IMR-90 (cell line): Measurements from ENCODE around the gene NDC80. TPM values are rescaled to one million over a fixed set of nuclear protein-coding genes. Genes with fewer than 3 reads are reported as not detected.

Experiments used
- ATAC-seq: fragments of 200-7000 bp; cut with Tn5 transposase; 2 replicates; pipeline ENCODE4 v1.9.1; 2020; ENCODE audit warnings: low read depth, mild to moderate bottlenecking, moderate library complexity
- BruUV-seq: library from RNA; stranded (reverse); fragments of 400-500 nt; replicated peaks from 2 replicates; lab custom pipeline; 2021; lab: Mats Ljungman, UMichigan
- CTCF ChIA-PET: fragments of 300-600 bp; formaldehyde crosslinking; extraction: SDS; loops from one replicate; lab custom pipeline; 2021; ENCODE audit warnings: antibody characterized with exemption; lab: Yijun Ruan, JAX
- POLR2A ChIA-PET: fragments of 300-600 bp; sonication (Branson Sonifier 250); formaldehyde crosslinking; loops from one replicate; lab custom pipeline; 2022; ENCODE audit warnings: antibody characterized with exemption; ENCODE audit not compliant: unreplicated experiment; lab: Charles Lee
- DNase-seq: peaks from one replicate; pipeline ENCODE4 v3.0.0; 2013
- H2AFZ ChIP-seq: replicated peaks from 2 replicates; pipeline ENCODE3; 2013; ENCODE audit warnings: low read length, mild to moderate bottlenecking; ENCODE audit not compliant: poor library complexity
- H2AK5ac ChIP-seq: 2 replicates; pipeline ENCODE4 v1.6.1; 2013; ENCODE audit warnings: low read depth, low read length, inconsistent platforms
- H2AK9ac ChIP-seq: replicated peaks from 2 replicates; pipeline ENCODE3; 2013; ENCODE audit warnings: mild to moderate bottlenecking, low read depth, low read length, moderate library complexity; ENCODE audit not compliant: poor library complexity
- H2BK120ac ChIP-seq: 2 replicates; pipeline ENCODE4 v1.6.1; 2013; ENCODE audit warnings: low read depth, low read length, inconsistent platforms
- H2BK15ac ChIP-seq: 3 replicates; pipeline ENCODE4 v1.6.1; 2013; ENCODE audit warnings: low read depth, low read length, inconsistent platforms
- H2BK20ac ChIP-seq: 2 replicates; pipeline ENCODE4 v1.6.1; 2013; ENCODE audit warnings: low read depth, mild to moderate bottlenecking, inconsistent platforms, low read length, moderate library complexity
- H2BK5ac ChIP-seq: 2 replicates; pipeline ENCODE4 v1.6.1; 2013; ENCODE audit warnings: mild to moderate bottlenecking, low read depth, low read length, inconsistent platforms; ENCODE audit not compliant: poor library complexity, severe bottlenecking
- H3K14ac ChIP-seq: replicated peaks from 2 replicates; pipeline ENCODE4 v1.6.1; 2013; ENCODE audit warnings: low read depth, low read length, inconsistent platforms
- H3K18ac ChIP-seq: 2 replicates; pipeline ENCODE4 v1.6.1; 2013; ENCODE audit warnings: low read depth, low read length, control low read depth
- H3K23ac ChIP-seq: 2 replicates; pipeline ENCODE4 v1.6.1; 2013; ENCODE audit warnings: low read depth, low read length, inconsistent platforms
- H3K27ac ChIP-seq: 2 replicates; pipeline ENCODE4 v1.5.1; 2013; ENCODE audit warnings: mild to moderate bottlenecking, control low read depth, low read length; ENCODE audit not compliant: insufficient read depth
- H3K27me3 ChIP-seq: 2 replicates; pipeline ENCODE4 v1.6.1; 2013; ENCODE audit warnings: low read length; ENCODE audit not compliant: control insufficient read depth, insufficient read depth
- H3K36me3 ChIP-seq: 2 replicates; pipeline ENCODE4 v1.6.1; 2013; ENCODE audit warnings: low read length, mixed read lengths; ENCODE audit not compliant: control insufficient read depth, insufficient read depth
- H3K4ac ChIP-seq: 2 replicates; pipeline ENCODE4 v1.6.1; 2013; ENCODE audit warnings: low read depth, low read length, inconsistent platforms
- H3K4me1 ChIP-seq: 2 replicates; pipeline ENCODE4 v1.6.1; 2013; ENCODE audit warnings: low read length, mixed read lengths; ENCODE audit not compliant: control insufficient read depth, insufficient read depth
- H3K4me2 ChIP-seq: 2 replicates; pipeline ENCODE4 v1.6.1; 2013; ENCODE audit warnings: low read depth, mild to moderate bottlenecking, control low read depth, low read length, moderate library complexity
- H3K4me3 ChIP-seq: 2 replicates; pipeline ENCODE4 v1.5.1; 2013; ENCODE audit warnings: low read depth, mild to moderate bottlenecking, control low read depth, low read length, moderate library complexity; ENCODE audit not compliant: insufficient read depth
- H3K56ac ChIP-seq: 2 replicates; pipeline ENCODE4 v1.6.1; 2013; ENCODE audit warnings: low read length, inconsistent platforms; ENCODE audit not compliant: insufficient read depth; ENCODE audit errors: extremely low read depth
- H3K79me1 ChIP-seq, 2 experiments: 2 replicates each; pipeline ENCODE4 v1.6.1; 2013; ENCODE audit warnings: low read length in 2 of 2, inconsistent platforms in 1 of 2, low read depth in 1 of 2
- H3K9ac ChIP-seq: 2 replicates; pipeline ENCODE4 v1.6.1; 2013; ENCODE audit warnings: low read depth, low read length, control low read depth
- H3K9me1 ChIP-seq: 2 replicates; pipeline ENCODE4 v1.6.1; 2013; ENCODE audit warnings: low read length, inconsistent platforms; ENCODE audit not compliant: insufficient read depth
- H3K9me3 ChIP-seq: 2 replicates; pipeline ENCODE4 v1.6.1; 2013; ENCODE audit warnings: low read length; ENCODE audit not compliant: control insufficient read depth, insufficient read depth
- H4K20me1 ChIP-seq: 2 replicates; pipeline ENCODE4 v1.6.1; 2013; ENCODE audit warnings: low read length, inconsistent platforms; ENCODE audit not compliant: insufficient read depth
- H4K5ac ChIP-seq: 2 replicates; pipeline ENCODE4 v1.6.1; 2013; ENCODE audit warnings: mild to moderate bottlenecking, low read depth, low read length, control low read depth
- H4K8ac ChIP-seq, 2 experiments: 2 replicates each; pipeline ENCODE4 v1.6.1; 2013; ENCODE audit warnings: low read depth in 2 of 2, low read length in 2 of 2, control low read depth in 1 of 2, inconsistent platforms in 1 of 2
- H4K91ac ChIP-seq: 2 replicates; pipeline ENCODE4 v1.6.1; 2013; ENCODE audit warnings: low read depth, low read length, inconsistent platforms; ENCODE audit not compliant: insufficient read depth
- BHLHE40 ChIP-seq: fragments of 150-350 bp; IDR thresholded peaks from 2 replicates; pipeline ENCODE4 v1.6.1; 2016; ENCODE audit warnings: mild to moderate bottlenecking, low read depth, low read length
- CEBPB ChIP-seq: IDR thresholded peaks from 2 replicates; pipeline ENCODE4 v1.6.1; 2012; ENCODE audit warnings: low read depth, low read length, improper control_type of control experiment
- ELK1 ChIP-seq: fragments of 150-350 bp; IDR thresholded peaks from 2 replicates; pipeline ENCODE4 v1.6.1; 2016; ENCODE audit warnings: low read depth, mild to moderate bottlenecking, low read length, moderate library complexity, borderline replicate concordance
- FOS ChIP-seq: fragments of 150-350 bp; IDR thresholded peaks from 2 replicates; pipeline ENCODE4 v1.6.1; 2016; ENCODE audit warnings: low read depth, low read length
- MAFK ChIP-seq: IDR thresholded peaks from 2 replicates; pipeline ENCODE4 v1.6.1; 2012; ENCODE audit warnings: low read depth, low read length, improper control_type of control experiment
- MAZ ChIP-seq: IDR thresholded peaks from 2 replicates; pipeline ENCODE4 v1.6.1; 2012; ENCODE audit warnings: low read depth, mild to moderate bottlenecking, low read length, improper control_type of control experiment, moderate library complexity, borderline replicate concordance
- MXI1 ChIP-seq: IDR thresholded peaks from 2 replicates; pipeline ENCODE4 v1.6.1; 2012; ENCODE audit warnings: low read depth, mild to moderate bottlenecking, low read length, moderate library complexity, borderline replicate concordance
- NFE2L2 ChIP-seq: fragments of 150-350 bp; IDR thresholded peaks from 2 replicates; pipeline ENCODE4 v1.6.1; 2016; ENCODE audit warnings: low read depth, mild to moderate bottlenecking, low read length
- POLR2A ChIP-seq: IDR thresholded peaks from 2 replicates; pipeline ENCODE4 v1.6.1; 2012; ENCODE audit warnings: mild to moderate bottlenecking, low read depth, low read length
- RAD21 ChIP-seq: IDR thresholded peaks from 2 replicates; pipeline ENCODE4 v1.6.1; 2012; ENCODE audit warnings: low read length, improper control_type of control experiment
- RCOR1 ChIP-seq: IDR thresholded peaks from 2 replicates; pipeline ENCODE4 v1.6.1; 2012; ENCODE audit warnings: mild to moderate bottlenecking, low read length, improper control_type of control experiment; ENCODE audit not compliant: insufficient replicate concordance
- RFX5 ChIP-seq: IDR thresholded peaks from 2 replicates; pipeline ENCODE4 v1.8.0; 2012; ENCODE audit warnings: low read depth, mild to moderate bottlenecking, low read length, moderate library complexity
- SMC3 ChIP-seq: fragments of 150-350 bp; IDR thresholded peaks from 2 replicates; pipeline ENCODE4 v1.6.1; 2016; ENCODE audit warnings: low read depth, mild to moderate bottlenecking, antibody characterized with exemption, low read length, moderate library complexity
- WGBS, 2 experiments: methylation state at CpG; one replicate each; pipeline versions ENCODE4 v1.1.5 to v1.1.7; 2013; ENCODE audit warnings: missing lambda C conversion rate in 2 of 2; ENCODE audit not compliant: insufficient read length in 1 of 2; ENCODE audit errors: extremely low coverage in 2 of 2; 5-methylcytosine and 5-hydroxymethylcytosine counted together
- dilution Hi-C: fragments of 300-500 bp; cut with HindIII; formaldehyde crosslinking; loops from one replicate; pipeline ENCODE4 v1.14.3; 2018; ENCODE audit warnings: low sequenced_read_pairs; ENCODE audit not compliant: unreplicated experiment
- in situ Hi-C: fragments of 300-500 bp; cut with MboI; formaldehyde crosslinking; loops from 3 replicates; pipeline ENCODE4 v1.14.3; 2019; ENCODE audit warnings: low sequenced_read_pairs, inconsistent platforms, mixed read lengths
- intact Hi-C: fragments of 100-400 bp; cut with micrococcal nuclease; formaldehyde crosslinking; loops from 2 replicates; pipeline ENCODE4 v1.10.0; 2022
- polyA plus RNA-seq, 3 experiments: library from polyadenylated mRNA; depleted of rRNA; stranded (reverse); fragments of >200 nt; gene quantifications; 2 replicates each; pipeline ENCODE4 v1.2.3, GENCODE V29; 2012; ENCODE audit warnings: low replicate concordance in 1 of 3
- total RNA-seq: library from RNA; depleted of rRNA; stranded (reverse); fragments of >200 nt; gene quantifications from 2 replicates; pipeline ENCODE4 v1.2.3, GENCODE V29; 2012
- TF ChIP-seq, protein P1 (sequence below): conservative IDR thresholded peaks from 2 replicates; pipeline ENCODE4 v1.5.1; 2012; ENCODE audit warnings: mild to moderate bottlenecking, low read depth, low read length, improper control_type of control experiment
- TF ChIP-seq, protein P2 (sequence below): fragments of 150-350 bp; IDR thresholded peaks from 2 replicates; pipeline ENCODE4 v1.6.1; 2017; ENCODE audit warnings: mild to moderate bottlenecking, antibody characterized with exemption, low read length, low read depth

Gene NDC80
- total and polyA plus RNA-seq, 2 of the 4 experiments (the other 2 are of a cell fraction): 11.8 to 15.5 TPM

DNA sequence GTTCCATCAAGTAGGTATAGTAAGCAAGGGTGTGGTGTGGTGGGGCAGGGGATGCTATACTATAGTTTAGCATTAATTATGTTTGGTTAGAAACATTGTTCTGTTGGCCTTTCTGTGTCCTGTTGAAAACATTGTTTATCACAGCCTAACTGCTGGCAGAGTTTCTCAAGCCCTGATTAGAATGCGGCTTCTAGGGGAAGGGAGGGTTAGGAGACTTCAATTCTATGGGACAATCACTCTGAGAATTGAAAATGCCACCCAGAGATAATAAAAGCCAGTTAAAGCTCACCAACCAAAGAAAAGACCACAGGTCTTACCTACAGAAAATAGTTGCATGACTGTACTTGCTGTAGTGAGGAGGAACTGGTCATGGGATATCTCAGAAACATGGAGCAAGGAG lies 64.2 kb downstream of the NDC80 start:
- no peak overlapping the region for H4K91ac ChIP-seq
- no peaks in the 10 kb centered on the region for H3K27me3 ChIP-seq
- H3K4me2 ChIP-seq: no peak overlapping the region
- H2BK20ac ChIP-seq: no peak overlapping the region
- no peak overlapping the region for H2AFZ ChIP-seq
- peaks cover 3% of the 10 kb centered on the region; the same call in 1 of the 2 replicates for H3K4me1 ChIP-seq
- ATAC-seq: no peak
- ChIA-PET CTCF (interaction anchor here (0.6 kb wide), 1 partner anchor 36 kb away, joined by 3 read pairs; no protein-coding TSS in a partner anchor), POLR2A (no interaction called here)
- intact Hi-C loops: no loop called here
- H3K79me1 ChIP-seq: no peaks in the 10 kb centered on the region
- no peaks in the 10 kb centered on the region; the same call in 1 of the 2 replicates for H3K9me1 ChIP-seq
- no peak overlapping the region for H2AK9ac ChIP-seq
- no peak overlapping the region for H3K23ac ChIP-seq
- no peak overlapping the region for H2BK15ac ChIP-seq
- H3K36me3 ChIP-seq: no peaks in the 10 kb centered on the region
- H3K14ac ChIP-seq: no peak overlapping the region
- TF ChIP-seq NFE2L2: no peak
- TF ChIP-seq, protein P1, sequence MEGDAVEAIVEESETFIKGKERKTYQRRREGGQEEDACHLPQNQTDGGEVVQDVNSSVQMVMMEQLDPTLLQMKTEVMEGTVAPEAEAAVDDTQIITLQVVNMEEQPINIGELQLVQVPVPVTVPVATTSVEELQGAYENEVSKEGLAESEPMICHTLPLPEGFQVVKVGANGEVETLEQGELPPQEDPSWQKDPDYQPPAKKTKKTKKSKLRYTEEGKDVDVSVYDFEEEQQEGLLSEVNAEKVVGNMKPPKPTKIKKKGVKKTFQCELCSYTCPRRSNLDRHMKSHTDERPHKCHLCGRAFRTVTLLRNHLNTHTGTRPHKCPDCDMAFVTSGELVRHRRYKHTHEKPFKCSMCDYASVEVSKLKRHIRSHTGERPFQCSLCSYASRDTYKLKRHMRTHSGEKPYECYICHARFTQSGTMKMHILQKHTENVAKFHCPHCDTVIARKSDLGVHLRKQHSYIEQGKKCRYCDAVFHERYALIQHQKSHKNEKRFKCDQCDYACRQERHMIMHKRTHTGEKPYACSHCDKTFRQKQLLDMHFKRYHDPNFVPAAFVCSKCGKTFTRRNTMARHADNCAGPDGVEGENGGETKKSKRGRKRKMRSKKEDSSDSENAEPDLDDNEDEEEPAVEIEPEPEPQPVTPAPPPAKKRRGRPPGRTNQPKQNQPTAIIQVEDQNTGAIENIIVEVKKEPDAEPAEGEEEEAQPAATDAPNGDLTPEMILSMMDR: no peak
- TF ChIP-seq RAD21: no peak
- TF ChIP-seq MXI1: no peak
- TF ChIP-seq, protein P2, sequence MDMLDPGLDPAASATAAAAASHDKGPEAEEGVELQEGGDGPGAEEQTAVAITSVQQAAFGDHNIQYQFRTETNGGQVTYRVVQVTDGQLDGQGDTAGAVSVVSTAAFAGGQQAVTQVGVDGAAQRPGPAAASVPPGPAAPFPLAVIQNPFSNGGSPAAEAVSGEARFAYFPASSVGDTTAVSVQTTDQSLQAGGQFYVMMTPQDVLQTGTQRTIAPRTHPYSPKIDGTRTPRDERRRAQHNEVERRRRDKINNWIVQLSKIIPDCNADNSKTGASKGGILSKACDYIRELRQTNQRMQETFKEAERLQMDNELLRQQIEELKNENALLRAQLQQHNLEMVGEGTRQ: no peak
- no peak for TF ChIP-seq MAFK
- TF ChIP-seq MAZ: no peak
- no peak for TF ChIP-seq CEBPB
- no peak for TF ChIP-seq BHLHE40
- TF ChIP-seq FOS: no peak
- TF ChIP-seq POLR2A: no peak
- no peak for TF ChIP-seq ELK1
- no peak for TF ChIP-seq RCOR1
- TF ChIP-seq RFX5: no peak
- no peak for TF ChIP-seq SMC3
- H3K56ac ChIP-seq: no peak overlapping the region
- no peak for DNase-seq
- H2AK5ac ChIP-seq: no peak overlapping the region
- no peak overlapping the region for H3K18ac ChIP-seq
- H4K5ac ChIP-seq: no peak overlapping the region
- BruUV-seq: no TSS peak
- no peak overlapping the region; a peak in 1 of 4 replicates for H4K8ac ChIP-seq
- H4K20me1 ChIP-seq: no peaks in the 10 kb centered on the region
- H3K27ac ChIP-seq: no peak overlapping the region
- H3K9ac ChIP-seq: no peak overlapping the region
- no peak overlapping the region for H3K4me3 ChIP-seq
- dilution Hi-C loops: no loop called here
- 0 out of 2 replicates have a peak, but pooled peaks cover 2% of the 10 kb centered on the region for H3K9me3 ChIP-seq
- in situ Hi-C loops: no loop called here
- H2BK5ac ChIP-seq: no peak overlapping the region
- WGBS, 2 experiments: no CpG with 5 or more reads among the region's 1 CpG
- H3K4ac ChIP-seq: no peak overlapping the region
- no peak overlapping the region for H2BK120ac ChIP-seq
